ENCODE measurements around the gene TPCN1.

TPCN1 gene

DNA sequence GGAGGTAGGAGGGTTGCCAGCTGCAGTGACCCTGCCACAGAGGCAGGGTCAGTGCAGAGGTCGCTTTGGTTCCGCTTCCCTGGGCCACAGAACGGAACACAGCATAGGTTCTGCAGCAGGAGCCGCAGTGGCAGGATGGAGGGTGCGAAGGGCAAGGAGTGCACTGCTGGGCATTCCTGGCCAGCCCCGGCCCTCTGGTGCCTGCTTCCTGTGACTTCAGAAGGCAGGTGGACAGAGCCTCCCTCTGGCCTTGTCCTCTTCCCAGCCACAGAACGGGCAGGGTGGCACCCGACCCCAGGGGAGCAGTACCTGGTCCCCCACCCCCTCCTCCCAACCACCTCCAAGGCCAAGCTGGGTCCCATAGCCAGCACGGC lies 75.9 kb downstream of the TPCN1 start:
- no peaks in the 10 kb centered on the region for H3K9me3 ChIP-seq (ENCODE audit: low read length)
- peaks cover 41% of the 10 kb centered on the region for H3K36me3 ChIP-seq (ENCODE audit: insufficient read depth, low read length)
- no peak overlapping the region for H3K4me3 ChIP-seq (ENCODE audit: low read depth in 1 of 2, low read length in 2 of 2)
- no peaks in the 10 kb centered on the region for H3K27me3 ChIP-seq (ENCODE audit: control insufficient read depth in 1 of 2, insufficient read depth in 2 of 2, low read length in 2 of 2)
- no peak overlapping the region for H3K9ac ChIP-seq (ENCODE audit: low read length)
- no peak overlapping the region for H3K27ac ChIP-seq (ENCODE audit: low read depth, low read length)
- peaks cover 10% of the 10 kb centered on the region for H3K4me1 ChIP-seq (ENCODE audit: insufficient read depth, low read length)

- H3K36me3 ChIP-seq (ENCODE audit: insufficient read depth, low read length) = peaks cover 35% of the 10 kb centered on the region
- no peaks in the 10 kb centered on the region for H3K27me3 ChIP-seq (ENCODE audit: control insufficient read depth in 1 of 2, insufficient read depth in 2 of 2, low read length in 2 of 2)
- H3K9ac ChIP-seq (ENCODE audit: low read length) = no peak overlapping the region
Measured at GRCh38 chr12:113297621-113298471, 76.6 kb downstream of the TPCN1 start.

DNA sequence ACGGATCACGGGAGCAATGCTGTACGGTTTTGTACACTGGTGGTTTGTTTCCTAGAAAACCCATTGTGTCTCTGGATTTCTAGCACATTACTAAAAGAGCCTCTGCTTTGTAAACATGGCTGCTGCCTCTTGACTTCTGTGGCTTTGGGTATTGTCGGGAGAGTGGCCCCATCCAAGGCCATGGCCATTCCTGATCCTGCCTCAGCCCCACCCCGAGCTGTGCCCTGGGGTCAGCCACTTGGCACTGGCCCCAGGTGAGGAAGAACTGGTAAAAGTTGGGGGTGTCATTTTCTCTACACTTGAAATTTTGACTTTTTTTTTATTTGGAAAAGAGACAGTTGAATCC lies 77.2 kb downstream of the TPCN1 start:
- no peak overlapping the region for H3K9ac ChIP-seq (ENCODE audit: low read length)
- no peak overlapping the region for H3K4me3 ChIP-seq (ENCODE audit: low read depth in 1 of 2, low read length in 2 of 2)
- peaks cover 30% of the 10 kb centered on the region for H3K36me3 ChIP-seq (ENCODE audit: insufficient read depth, low read length)
- no peaks in the 10 kb centered on the region for H3K9me3 ChIP-seq (ENCODE audit: low read length)
- peaks cover 10% of the 10 kb centered on the region for H3K4me1 ChIP-seq (ENCODE audit: insufficient read depth, low read length)
- no peak overlapping the region for H3K27ac ChIP-seq (ENCODE audit: low read depth, low read length)
- H3K27me3 ChIP-seq (ENCODE audit: control insufficient read depth in 1 of 2, insufficient read depth in 2 of 2, low read length in 2 of 2) = no peaks in the 10 kb centered on the region

More at GRCh38 chr12:113297621-113298471, 76.6 kb downstream of the TPCN1 start:
- H3K4me3 ChIP-seq (ENCODE audit: low read depth in 1 of 2, low read length in 2 of 2) = no peak overlapping the region
- no peaks in the 10 kb centered on the region for H3K9me3 ChIP-seq (ENCODE audit: low read length)
- H3K27ac ChIP-seq (ENCODE audit: low read depth, low read length) = no peak overlapping the region
- peaks cover 10% of the 10 kb centered on the region for H3K4me1 ChIP-seq (ENCODE audit: insufficient read depth, low read length)

DNA sequence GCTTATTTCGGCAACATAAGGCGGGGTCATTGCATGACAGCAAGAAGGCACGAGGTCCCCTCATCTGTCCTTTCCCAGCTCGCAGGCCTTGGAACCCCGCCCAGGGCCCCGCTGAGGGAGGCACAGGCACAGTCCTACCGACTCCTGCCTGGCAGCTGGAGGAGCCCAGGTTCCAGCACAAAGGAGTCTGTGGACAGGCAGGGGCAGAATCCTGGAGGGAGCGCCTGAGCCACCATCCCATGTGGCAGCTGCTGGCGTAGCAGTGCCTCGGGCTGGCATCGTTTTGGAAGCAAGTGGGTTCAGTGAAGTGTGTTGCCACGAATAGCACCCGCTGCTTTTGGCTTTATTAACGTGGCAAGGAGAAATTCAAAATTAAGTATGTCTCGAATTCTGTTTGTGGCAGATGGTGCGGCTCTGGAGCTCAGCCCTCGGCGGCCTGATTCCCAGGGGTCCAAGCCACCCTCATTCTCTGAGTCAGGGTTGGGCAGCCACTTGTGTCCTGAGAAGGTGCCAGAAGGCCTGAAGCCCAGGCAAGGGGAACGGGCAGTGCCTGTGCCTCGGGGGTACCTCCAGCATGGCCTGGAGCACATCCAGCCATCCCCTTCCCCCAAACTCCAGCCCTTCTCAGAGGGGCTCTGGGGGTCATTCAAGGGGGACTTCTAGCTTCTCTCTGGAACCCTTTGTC lies 77.7 kb downstream of the TPCN1 start:
- Histone ChIP-seq H3K9ac (ENCODE audit: low read length) (no peak overlapping the region), H3K36me3 (ENCODE audit: insufficient read depth, low read length) (peaks cover 27% of the 10 kb centered on the region), H3K4me3 (ENCODE audit: low read depth in 1 of 2, low read length in 2 of 2) (peak overlapping the region in 1 of 2 donors; percentile 2)

GRCh38 chr12:113299619-113300237 lies 78.5 kb downstream of the TPCN1 start:
- peaks cover 10% of the 10 kb centered on the region for H3K4me1 ChIP-seq (ENCODE audit: insufficient read depth, low read length)
- no peaks in the 10 kb centered on the region for H3K9me3 ChIP-seq (ENCODE audit: low read length)
- H3K36me3 ChIP-seq (ENCODE audit: insufficient read depth, low read length) = peaks cover 32% of the 10 kb centered on the region
- H3K27me3 ChIP-seq (ENCODE audit: control insufficient read depth in 1 of 2, insufficient read depth in 2 of 2, low read length in 2 of 2) = no peaks in the 10 kb centered on the region
- no peak overlapping the region for H3K27ac ChIP-seq (ENCODE audit: low read depth, low read length)
- no peak overlapping the region for H3K4me3 ChIP-seq (ENCODE audit: low read depth in 1 of 2, low read length in 2 of 2)
- H3K9ac ChIP-seq (ENCODE audit: low read length) = no peak overlapping the region

More for the DNA sequence above, 77.7 kb downstream of the TPCN1 start:
- H3K4me1 ChIP-seq (ENCODE audit: insufficient read depth, low read length) = peaks cover 10% of the 10 kb centered on the region
- H3K9me3 ChIP-seq (ENCODE audit: low read length) = no peaks in the 10 kb centered on the region
- H3K27ac ChIP-seq (ENCODE audit: low read depth, low read length) = no peak overlapping the region
- H3K27me3 ChIP-seq (ENCODE audit: control insufficient read depth in 1 of 2, insufficient read depth in 2 of 2, low read length in 2 of 2) = no peaks in the 10 kb centered on the region

GRCh38 chr12:113301811-113302210 lies 80.5 kb downstream of the TPCN1 start:
- H3K9ac ChIP-seq (ENCODE audit: low read length) = no peak overlapping the region
- H3K4me3 ChIP-seq (ENCODE audit: low read depth in 1 of 2, low read length in 2 of 2) = no peak overlapping the region
- peaks cover 19% of the 10 kb centered on the region for H3K36me3 ChIP-seq (ENCODE audit: insufficient read depth, low read length)
- no peaks in the 10 kb centered on the region for H3K27me3 ChIP-seq (ENCODE audit: control insufficient read depth in 1 of 2, insufficient read depth in 2 of 2, low read length in 2 of 2)
- no peaks in the 10 kb centered on the region for H3K9me3 ChIP-seq (ENCODE audit: low read length)
- peaks cover 10% of the 10 kb centered on the region for H3K4me1 ChIP-seq (ENCODE audit: insufficient read depth, low read length)
- no peak overlapping the region for H3K27ac ChIP-seq (ENCODE audit: low read depth, low read length)

- Histone ChIP-seq H3K4me3 (ENCODE audit: low read depth in 1 of 2, low read length in 2 of 2) (no peak overlapping the region), H3K9ac (ENCODE audit: low read length) (no peak overlapping the region), H3K36me3 (ENCODE audit: insufficient read depth, low read length) (peaks cover 18% of the 10 kb centered on the region), H3K9me3 (ENCODE audit: low read length) (no peaks in the 10 kb centered on the region), H3K4me1 (ENCODE audit: insufficient read depth, low read length) (peaks cover 10% of the 10 kb centered on the region), H3K27me3 (ENCODE audit: control insufficient read depth in 1 of 2, insufficient read depth in 2 of 2, low read length in 2 of 2) (no peaks in the 10 kb centered on the region), H3K27ac (ENCODE audit: low read depth, low read length) (no peak overlapping the region)
Measured at GRCh38 chr12:113302466-113302865, 81.2 kb downstream of the TPCN1 start.

GRCh38 chr12:113302886-113303640 lies 81.8 kb downstream of the TPCN1 start:
- Histone ChIP-seq H3K9ac (ENCODE audit: low read length) (no peak overlapping the region), H3K9me3 (ENCODE audit: low read length) (no peaks in the 10 kb centered on the region), H3K4me1 (ENCODE audit: insufficient read depth, low read length) (peaks cover 10% of the 10 kb centered on the region), H3K27me3 (ENCODE audit: control insufficient read depth in 1 of 2, insufficient read depth in 2 of 2, low read length in 2 of 2) (no peaks in the 10 kb centered on the region), H3K27ac (ENCODE audit: low read depth, low read length) (no peak overlapping the region), H3K36me3 (ENCODE audit: insufficient read depth, low read length) (peaks cover 18% of the 10 kb centered on the region), H3K4me3 (ENCODE audit: low read depth in 1 of 2, low read length in 2 of 2) (no peak overlapping the region)

GRCh38 chr12:113305281-113305856 lies 84.1 kb downstream of the TPCN1 start:
- Histone ChIP-seq H3K36me3 (ENCODE audit: insufficient read depth, low read length) (peaks cover 24% of the 10 kb centered on the region), H3K27me3 (ENCODE audit: control insufficient read depth in 1 of 2, insufficient read depth in 2 of 2, low read length in 2 of 2) (no peaks in the 10 kb centered on the region), H3K4me1 (ENCODE audit: insufficient read depth, low read length) (no peaks in the 10 kb centered on the region), H3K4me3 (ENCODE audit: low read depth in 1 of 2, low read length in 2 of 2) (no peak overlapping the region), H3K9ac (ENCODE audit: low read length) (no peak overlapping the region), H3K9me3 (ENCODE audit: low read length) (no peaks in the 10 kb centered on the region), H3K27ac (ENCODE audit: low read depth, low read length) (no peak overlapping the region)

DNA sequence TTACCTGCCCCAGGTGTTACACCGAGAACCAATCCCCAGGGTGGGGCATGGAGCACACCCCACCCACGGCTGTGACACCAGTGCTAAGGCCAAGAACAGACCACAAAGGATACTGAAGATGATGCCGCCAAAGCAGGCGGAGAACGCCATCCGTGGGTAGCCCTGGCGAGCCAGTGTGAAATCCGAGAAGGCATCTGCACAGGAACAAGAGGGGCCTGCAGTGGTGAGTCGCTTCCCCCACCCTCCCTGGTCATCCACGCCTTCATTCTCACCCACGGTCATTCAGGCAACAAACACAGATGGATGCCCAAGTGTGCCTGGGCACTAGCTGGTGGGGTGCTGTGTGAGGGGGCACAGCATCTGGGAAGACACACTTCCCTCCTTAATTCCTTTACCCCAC lies 85.1 kb downstream of the TPCN1 start:
- H3K4me1 ChIP-seq (ENCODE audit: insufficient read depth, low read length) = no peaks in the 10 kb centered on the region
- no peaks in the 10 kb centered on the region for H3K27me3 ChIP-seq (ENCODE audit: control insufficient read depth in 1 of 2, insufficient read depth in 2 of 2, low read length in 2 of 2)
- no peaks in the 10 kb centered on the region for H3K9me3 ChIP-seq (ENCODE audit: low read length)
- no peak overlapping the region for H3K9ac ChIP-seq (ENCODE audit: low read length)
- no peak overlapping the region for H3K4me3 ChIP-seq (ENCODE audit: low read depth in 1 of 2, low read length in 2 of 2)
- H3K36me3 ChIP-seq (ENCODE audit: insufficient read depth, low read length) = peaks cover 24% of the 10 kb centered on the region
- H3K27ac ChIP-seq (ENCODE audit: low read depth, low read length) = no peak overlapping the region

DNA sequence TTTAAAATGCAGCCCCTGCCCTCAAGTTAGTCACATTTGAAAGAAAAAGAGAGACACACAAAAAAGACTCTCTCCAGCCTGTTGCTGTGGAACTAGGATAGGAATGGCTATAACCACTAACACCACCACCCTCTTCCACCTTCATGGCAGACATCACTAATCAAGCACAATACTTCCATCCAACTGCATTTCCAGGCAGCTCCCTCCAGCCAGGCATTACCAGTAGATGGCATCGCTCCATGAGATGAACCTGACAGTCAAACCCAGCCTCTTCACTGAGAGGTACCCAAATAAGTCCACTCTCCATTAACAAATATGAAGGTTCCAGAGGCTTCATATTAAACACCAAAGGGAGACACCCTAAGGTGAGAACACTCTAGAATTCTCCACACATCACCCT lies 89.2 kb downstream of the TPCN1 start:
- Histone ChIP-seq H3K27me3 (ENCODE audit: control insufficient read depth in 1 of 2, insufficient read depth in 2 of 2, low read length in 2 of 2) (no peaks in the 10 kb centered on the region), H3K9me3 (ENCODE audit: low read length) (no peaks in the 10 kb centered on the region), H3K4me1 (ENCODE audit: insufficient read depth, low read length) (no peaks in the 10 kb centered on the region), H3K4me3 (ENCODE audit: low read depth in 1 of 2, low read length in 2 of 2) (no peak overlapping the region), H3K9ac (ENCODE audit: low read length) (no peak overlapping the region), H3K27ac (ENCODE audit: low read depth, low read length) (no peak overlapping the region), H3K36me3 (ENCODE audit: insufficient read depth, low read length) (peaks cover 13% of the 10 kb centered on the region)

All from muscle layer of colon (tissue), 2 donors.